DMS79 treated with DMSO at 0.1 percent for 48 hours (cell line): ENCODE results near the gene MCM3.

Source experiments
- DNase-seq: peaks from one replicate; lab custom pipeline; 2025; lab: John Stamatoyannopoulos, UW

MCM3 gene

GRCh38 chr6:52249078-52249477 is 35.5 kb downstream of the MCM3 start:
- no peak for DNase-seq

GRCh38 chr6:52245425-52245824 is 39.1 kb downstream of the MCM3 start:
- no peak for DNase-seq

GRCh38 chr6:52244400-52244799 is 40.1 kb downstream of the MCM3 start, which contains the start of gene IL17F:
Gene IL17F, minus strand, starts transcription at chr6:52244500. Its CDS starts 71 bp downstream, at chr6:52244429.
- DNase-seq: no peak

- no peak for DNase-seq
These were observed 41.2 kb downstream of the MCM3 start for GRCh38 chr6:52243282-52243893.

- DNase-seq: no peak
These were observed 42.7 kb downstream of the MCM3 start for GRCh38 chr6:52241819-52242218.

GRCh38 chr6:52233975-52234823 is 50.3 kb downstream of the MCM3 start:
- no peak for DNase-seq

- DNase-seq: no peak
These were observed 51.5 kb downstream of the MCM3 start for GRCh38 chr6:52233005-52233404.

GRCh38 chr6:52231406-52232127 is 53.0 kb downstream of the MCM3 start:
- DNase-seq: peak; percentile 30

GRCh38 chr6:52230685-52231084 is 53.9 kb downstream of the MCM3 start:
- no peak for DNase-seq

- no peak for DNase-seq
These were observed 57.0 kb downstream of the MCM3 start for GRCh38 chr6:52227495-52227894.

GRCh38 chr6:52221302-52221701 is 63.2 kb downstream of the MCM3 start:
- DNase-seq: no peak

- DNase-seq: no peak
These were observed 66.8 kb downstream of the MCM3 start for GRCh38 chr6:52217761-52218160.

GRCh38 chr6:52216932-52217575 is 67.5 kb downstream of the MCM3 start:
- no peak for DNase-seq

- DNase-seq: no peak
These were observed 68.8 kb downstream of the MCM3 start for GRCh38 chr6:52215787-52216186.
